Right lobe of liver (tissue), 6 donors: ENCODE measurements around the gene MCC. TPM values are rescaled to one million over a fixed set of nuclear protein-coding genes. Genes with fewer than 3 reads are reported as not detected.

Source experiments
- ATAC-seq, 4 donors: fragments of 200-7000 bp; cut with Tn5 transposase; one replicate each; pipeline ENCODE4 v1.9.1; 2020; ENCODE audit warnings: mild to moderate bottlenecking in 4 of 4, moderate library complexity in 4 of 4
- DNase-seq, 3 donors: peaks; one replicate each; pipeline ENCODE4 v3.0.0-alpha.2; 2020
- H3K27ac ChIP-seq, 3 donors: fragments of 200-600 bp; one replicate each; pipeline ENCODE4 v1.8.0; 2022
- H3K27me3 ChIP-seq, 2 donors: fragments of 200-600 bp; one replicate each; pipeline ENCODE4 v1.8.0; 2022
- H3K36me3 ChIP-seq, 4 donors: fragments of 200-600 bp; sonication (generic) in 1 of 4; one replicate each; pipeline versions ENCODE4 v1.5.1 to v1.8.0; 2017 to 2022; ENCODE audit warnings: control low read depth in 1 of 4
- H3K4me1 ChIP-seq, 4 donors: fragments of 200-600 bp; sonication (generic) in 1 of 4; one replicate each; pipeline versions ENCODE4 v1.5.1 to v1.8.0; 2017 to 2022; ENCODE audit warnings: control low read depth in 1 of 4
- H3K4me3 ChIP-seq, 3 donors: fragments of 200-600 bp; one replicate each; pipeline ENCODE4 v1.8.0; 2022
- H3K9me3 ChIP-seq, 4 donors: fragments of 200-600 bp; sonication (generic) in 1 of 4; one replicate each; pipeline versions ENCODE4 v1.5.1 to v1.8.0; 2017 to 2022; ENCODE audit warnings: control low read depth in 1 of 4
- POLR2A ChIP-seq: fragments of 450-650 bp; IDR thresholded peaks from one replicate; pipeline ENCODE4 v1.6.1; 2017; ENCODE audit warnings: antibody characterized with exemption, mild to moderate bottlenecking
- WGBS: methylation state at CpG from one replicate; pipeline ENCODE4 v1.1.6; 2018; ENCODE audit warnings: low coverage, low lambda C conversion rate; ENCODE audit not compliant: insufficient coverage; ENCODE audit errors: missing lambda C conversion rate; 5-methylcytosine and 5-hydroxymethylcytosine counted together
- intact Hi-C, 2 donors: fragments of 100-400 bp; cut with DNase I; formaldehyde crosslinking; loops; one replicate each; pipeline versions ENCODE4 v1.11.2 to v1.14.1; 2022
- total RNA-seq, 6 experiments: library from RNA; depleted of rRNA in 2 of 6; stranded (reverse); fragments of >200 nt in 2 of 6; fragmentation: NEBNext Ultra II Directional in 3 of 6; extraction: Animal tissue kit (Norgen Biotek cat#: 25700) in 3 of 6; gene quantifications; one replicate each; pipeline versions ENCODE4 v1.1.0 to v1.2.4, GENCODE V29; 2016 to 2023
- TF ChIP-seq, protein P1 (sequence below), 4 donors: fragments of 200-600 bp in 3 of 4; fragments of 450-650 bp in 1 of 4; IDR thresholded peaks; one replicate each; pipeline versions ENCODE4 v1.5.1 to v1.8.0; 2016 to 2022; ENCODE audit warnings: antibody characterized with exemption in 4 of 4, mild to moderate bottlenecking in 2 of 4
- donor health status: DM: no; HTN: yes; CAD: no.
- donor health status: DM: no; HTN: no; CAD: no.
- donor health status: DM: no; HTN: no; CAD: no.
- donor health status: DM: no; HTN: yes; CAD: no.
- donor health status: DM: no; HTN: yes; CAD: no.

MCC gene
- total RNA-seq, 6 experiments from 2014 or later: 23.1 to 35.2 (median 26.1) TPM

DNA sequence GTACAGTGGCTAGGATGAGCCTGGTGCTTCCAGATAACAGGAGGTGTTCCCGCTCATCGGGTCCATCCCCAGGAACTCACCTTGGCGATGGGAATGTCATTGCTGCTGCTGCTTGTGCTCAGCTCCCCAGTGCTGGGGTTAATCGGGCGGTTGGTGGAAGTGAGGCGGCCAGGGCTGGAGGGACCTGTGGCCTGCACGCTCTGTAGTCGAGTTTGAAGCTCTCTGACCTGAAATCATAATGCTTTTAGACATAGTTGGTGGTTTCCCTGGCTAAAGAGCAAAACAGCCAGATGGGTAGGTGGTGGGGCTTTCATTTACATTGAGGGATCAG lies 403.2 kb downstream of the MCC start:
- Histone ChIP-seq H3K27ac (no peak overlapping the region), H3K4me3 (no peak overlapping the region), H3K36me3 (peaks cover 0 to 32% (median 4%) of the 10 kb centered on the region in 4 donors), H3K27me3 (no peaks in the 10 kb centered on the region), H3K4me1 (peaks cover 0 to 26% (median 4%) of the 10 kb centered on the region in 4 donors), H3K9me3 (no peaks in the 10 kb centered on the region)
- TF ChIP-seq POLR2A: no peak
- TF ChIP-seq, protein P1, sequence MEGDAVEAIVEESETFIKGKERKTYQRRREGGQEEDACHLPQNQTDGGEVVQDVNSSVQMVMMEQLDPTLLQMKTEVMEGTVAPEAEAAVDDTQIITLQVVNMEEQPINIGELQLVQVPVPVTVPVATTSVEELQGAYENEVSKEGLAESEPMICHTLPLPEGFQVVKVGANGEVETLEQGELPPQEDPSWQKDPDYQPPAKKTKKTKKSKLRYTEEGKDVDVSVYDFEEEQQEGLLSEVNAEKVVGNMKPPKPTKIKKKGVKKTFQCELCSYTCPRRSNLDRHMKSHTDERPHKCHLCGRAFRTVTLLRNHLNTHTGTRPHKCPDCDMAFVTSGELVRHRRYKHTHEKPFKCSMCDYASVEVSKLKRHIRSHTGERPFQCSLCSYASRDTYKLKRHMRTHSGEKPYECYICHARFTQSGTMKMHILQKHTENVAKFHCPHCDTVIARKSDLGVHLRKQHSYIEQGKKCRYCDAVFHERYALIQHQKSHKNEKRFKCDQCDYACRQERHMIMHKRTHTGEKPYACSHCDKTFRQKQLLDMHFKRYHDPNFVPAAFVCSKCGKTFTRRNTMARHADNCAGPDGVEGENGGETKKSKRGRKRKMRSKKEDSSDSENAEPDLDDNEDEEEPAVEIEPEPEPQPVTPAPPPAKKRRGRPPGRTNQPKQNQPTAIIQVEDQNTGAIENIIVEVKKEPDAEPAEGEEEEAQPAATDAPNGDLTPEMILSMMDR (IDR thresholded peaks at IDR 0.05): no peak
- no peak for DNase-seq
- ATAC-seq: no peak
- no CpG with 5 or more reads among the region's 8 CpGs for WGBS
- intact Hi-C loops: no loop called here

DNA sequence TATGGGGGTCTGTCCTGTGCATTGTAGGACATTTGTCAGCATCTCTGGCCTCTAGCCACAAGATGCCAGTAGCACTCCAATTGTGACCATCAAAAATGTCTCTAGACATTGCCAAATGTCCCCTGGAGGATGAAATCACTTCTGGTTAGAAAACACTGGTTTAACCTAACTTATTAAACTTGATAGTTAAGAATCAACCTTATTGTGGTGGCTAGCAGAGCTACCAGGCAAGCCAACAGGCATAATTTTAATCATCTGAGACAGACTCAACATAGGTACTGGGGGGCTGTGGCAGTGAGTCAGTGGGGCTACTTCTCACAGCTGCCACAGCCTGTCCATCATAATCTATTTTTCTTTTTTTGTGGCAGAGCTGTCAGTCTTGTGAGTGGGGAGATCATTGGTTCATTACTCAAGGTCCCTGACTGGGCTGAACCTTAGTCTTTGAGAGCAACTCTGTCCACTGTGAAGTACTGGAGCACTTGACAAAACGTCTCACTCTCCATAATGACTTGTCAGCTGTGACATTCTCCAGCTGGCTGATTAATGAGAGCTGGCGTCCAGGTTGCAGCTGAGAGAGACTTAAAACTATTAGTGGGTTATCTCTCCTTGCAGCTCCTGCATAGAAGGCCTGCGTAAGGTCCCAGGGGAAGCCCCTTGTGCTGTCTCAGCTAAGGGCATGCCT lies 403.7 kb downstream of the MCC start:
- Histone ChIP-seq H3K4me1 (peaks cover 0 to 21% (median 4%) of the 10 kb centered on the region in 4 donors), H3K36me3 (peaks cover 0 to 32% (median 4%) of the 10 kb centered on the region in 4 donors), H3K27ac (no peak overlapping the region), H3K4me3 (no peak overlapping the region), H3K27me3 (no peaks in the 10 kb centered on the region), H3K9me3 (no peaks in the 10 kb centered on the region)
- intact Hi-C loops: no loop called here
- WGBS: 30% methylated on average over 2 of the region's 3 CpGs
- ATAC-seq (no peak), DNase-seq (no peak)
- no peak for TF ChIP-seq POLR2A
- TF ChIP-seq, protein P1 (IDR thresholded peaks at IDR 0.05): no peak

DNA sequence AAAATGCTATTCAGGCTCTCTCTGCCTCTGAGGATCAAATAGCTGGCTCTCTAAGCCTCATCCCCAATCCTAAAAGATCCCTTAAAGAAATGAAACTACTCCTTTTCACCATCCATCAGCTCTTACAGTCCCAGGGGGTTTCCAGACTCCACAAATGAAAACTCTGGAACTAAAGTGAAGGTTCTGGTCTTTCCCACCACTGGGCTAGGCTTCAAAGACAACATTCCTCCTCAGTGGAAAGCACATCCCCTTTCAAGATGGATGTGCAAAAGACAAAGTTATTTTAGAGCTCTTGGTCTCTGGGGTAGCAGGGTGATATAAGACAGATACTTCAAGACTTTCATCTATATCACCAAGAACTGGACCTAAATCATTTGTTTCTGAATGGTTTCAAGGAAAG lies 404.8 kb downstream of the MCC start:
- no peak for DNase-seq
- Histone ChIP-seq H3K4me3 (no peak overlapping the region), H3K4me1 (peaks cover 0 to 21% (median 4%) of the 10 kb centered on the region in 4 donors), H3K27ac (no peak overlapping the region), H3K36me3 (peaks cover 0 to 28% (median 4%) of the 10 kb centered on the region in 4 donors), H3K27me3 (no peaks in the 10 kb centered on the region), H3K9me3 (no peaks in the 10 kb centered on the region)
- intact Hi-C loops: no loop called here
- TF ChIP-seq, protein P1 (IDR thresholded peaks at IDR 0.05): no peak
- no peak for TF ChIP-seq POLR2A
- no peak for ATAC-seq

DNA sequence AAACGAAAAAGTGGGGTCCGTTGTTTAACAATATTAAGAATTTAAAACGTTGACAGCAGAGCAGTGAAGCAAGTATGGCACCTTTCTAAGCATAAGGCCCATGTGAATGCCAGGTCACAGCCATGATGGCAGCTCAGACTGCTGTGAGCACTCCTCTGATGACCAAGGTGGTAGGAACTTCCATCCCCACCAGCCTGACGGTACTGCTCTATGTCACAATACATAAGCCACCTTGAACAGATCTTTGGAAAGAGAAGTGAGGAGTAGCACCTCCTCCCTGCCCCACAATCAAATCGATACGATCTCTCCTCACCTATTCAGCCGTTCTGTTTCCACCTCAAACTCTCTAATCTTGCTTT lies 405.7 kb downstream of the MCC start:
- H3K4me1 ChIP-seq: peaks cover 0 to 21% (median 4%) of the 10 kb centered on the region in 4 donors
- no peak overlapping the region for H3K4me3 ChIP-seq
- H3K27ac ChIP-seq: peak overlapping the region in 2 of 3 donors; percentile 45 to 47
- TF ChIP-seq, protein P1 (IDR thresholded peaks at IDR 0.05): no peak
- TF ChIP-seq POLR2A: no peak
- WGBS: 74% methylated on average over 7 of the region's 7 CpGs
- peaks cover 0 to 28% (median 4%) of the 10 kb centered on the region in 4 donors for H3K36me3 ChIP-seq
- DNase-seq: no peak
- ATAC-seq: peak; percentile 11 to 34 (median 30)
- no peaks in the 10 kb centered on the region for H3K9me3 ChIP-seq
- H3K27me3 ChIP-seq: no peaks in the 10 kb centered on the region
- intact Hi-C loops: no loop called here
